Kidney capillary endothelial cell (primary cell): Measurements from ENCODE around the gene PLAC9.

Experiments
- DNase-seq: peaks from one replicate; pipeline ENCODE4 v3.0.0-alpha.2; 2018; ENCODE audit warnings: low spot score

Gene PLAC9

GRCh38 chr10:80160361-80161320 lies 28.1 kb downstream of the PLAC9 start:
- DNase-seq, result no peak

GRCh38 chr10:80161321-80162083 lies 29.0 kb downstream of the PLAC9 start:
- no peak for DNase-seq

DNA sequence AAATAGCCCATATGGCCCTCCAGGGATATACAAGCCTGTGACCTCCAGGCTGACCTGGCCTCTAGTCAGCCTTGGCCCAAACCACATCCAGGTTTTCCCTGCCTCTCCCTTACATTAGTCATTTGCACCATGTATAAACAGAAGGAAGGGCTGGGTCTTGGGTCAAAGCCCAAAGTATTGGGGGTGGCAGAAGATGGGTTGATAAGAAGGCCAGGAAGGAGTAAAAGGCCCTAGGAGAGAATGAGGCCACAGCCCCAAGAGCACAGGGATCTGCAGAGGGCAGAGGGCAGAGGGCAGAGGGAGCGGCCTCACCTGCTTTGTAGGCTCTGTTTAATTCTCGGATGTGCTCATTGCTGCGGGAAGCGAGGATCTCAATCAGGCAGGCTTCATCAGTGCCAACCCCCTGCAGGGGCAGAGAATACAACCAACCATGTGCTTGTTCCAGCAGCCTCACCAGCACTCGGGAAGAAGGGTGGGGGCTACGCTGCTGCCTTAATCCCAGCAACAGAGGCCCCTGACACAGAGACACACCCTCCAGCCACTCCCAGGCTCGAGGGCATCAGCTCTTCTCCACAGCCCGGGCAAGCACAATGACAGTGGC lies 31.3 kb downstream of the PLAC9 start:
- no peak for DNase-seq

DNA sequence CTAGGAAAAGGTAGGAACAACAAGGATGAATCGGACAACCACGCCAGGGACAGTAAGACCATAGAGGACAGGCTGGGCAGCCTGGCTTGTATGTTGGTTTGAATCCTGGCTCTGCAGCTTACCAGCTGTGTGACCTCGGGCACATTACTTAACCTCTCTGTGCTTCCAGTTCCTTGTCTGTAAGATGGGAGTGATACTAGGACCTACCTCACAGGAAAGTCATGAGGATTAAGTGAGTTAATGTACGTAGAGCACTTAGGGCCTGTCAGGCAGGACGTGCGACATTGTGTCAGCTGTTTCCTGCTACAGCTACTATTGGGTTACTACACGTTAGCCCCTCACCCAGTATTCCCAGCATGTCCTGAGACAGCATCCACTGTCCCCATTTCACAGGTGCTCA lies 32.1 kb downstream of the PLAC9 start:
- DNase-seq, result no peak

GRCh38 chr10:80165173-80165572 lies 32.6 kb downstream of the PLAC9 start:
- DNase-seq, result no peak

DNA sequence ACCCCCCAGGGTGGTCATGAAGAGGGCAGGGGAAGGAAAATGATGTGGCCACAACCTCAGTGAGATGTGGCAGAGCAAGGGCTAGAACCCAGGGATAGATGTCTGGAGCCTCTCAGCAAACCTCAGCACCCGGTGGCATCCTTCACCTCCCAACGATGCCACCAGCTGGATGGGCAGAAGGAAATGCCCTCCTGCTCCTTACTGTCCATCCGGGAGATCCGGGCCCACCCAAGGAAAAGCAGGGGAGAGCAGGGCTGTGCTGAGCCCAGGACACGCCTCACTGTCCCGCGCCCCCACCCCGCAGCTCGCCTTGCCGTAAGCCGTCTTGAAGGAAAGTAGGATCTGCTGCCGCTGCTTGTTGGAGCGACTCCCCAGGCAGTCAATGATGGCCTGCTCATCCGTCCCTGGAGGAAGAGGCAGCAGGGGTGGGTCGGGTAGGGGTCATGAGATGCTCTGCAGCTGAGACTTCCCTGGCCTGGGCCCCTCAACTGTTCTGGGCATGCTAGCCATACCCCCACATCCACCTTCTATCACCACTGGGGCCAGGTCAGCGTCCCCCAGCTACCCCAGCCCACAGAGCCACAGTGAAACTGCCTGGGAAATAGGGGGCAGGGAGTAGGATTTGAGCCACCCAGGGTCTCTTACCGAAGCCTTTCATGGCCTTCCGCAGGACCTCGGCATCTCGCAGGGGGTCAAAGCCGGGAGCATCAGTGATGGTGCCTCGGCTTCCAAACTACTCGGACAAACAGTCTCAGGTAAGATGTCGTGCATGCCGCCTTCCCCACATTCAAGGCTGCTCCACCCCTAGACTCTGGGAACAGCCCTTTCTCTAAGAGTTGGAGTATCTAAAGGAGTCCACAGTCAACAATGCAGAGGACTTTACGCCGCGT lies 34.3 kb downstream of the PLAC9 start:
- no peak for DNase-seq

DNA sequence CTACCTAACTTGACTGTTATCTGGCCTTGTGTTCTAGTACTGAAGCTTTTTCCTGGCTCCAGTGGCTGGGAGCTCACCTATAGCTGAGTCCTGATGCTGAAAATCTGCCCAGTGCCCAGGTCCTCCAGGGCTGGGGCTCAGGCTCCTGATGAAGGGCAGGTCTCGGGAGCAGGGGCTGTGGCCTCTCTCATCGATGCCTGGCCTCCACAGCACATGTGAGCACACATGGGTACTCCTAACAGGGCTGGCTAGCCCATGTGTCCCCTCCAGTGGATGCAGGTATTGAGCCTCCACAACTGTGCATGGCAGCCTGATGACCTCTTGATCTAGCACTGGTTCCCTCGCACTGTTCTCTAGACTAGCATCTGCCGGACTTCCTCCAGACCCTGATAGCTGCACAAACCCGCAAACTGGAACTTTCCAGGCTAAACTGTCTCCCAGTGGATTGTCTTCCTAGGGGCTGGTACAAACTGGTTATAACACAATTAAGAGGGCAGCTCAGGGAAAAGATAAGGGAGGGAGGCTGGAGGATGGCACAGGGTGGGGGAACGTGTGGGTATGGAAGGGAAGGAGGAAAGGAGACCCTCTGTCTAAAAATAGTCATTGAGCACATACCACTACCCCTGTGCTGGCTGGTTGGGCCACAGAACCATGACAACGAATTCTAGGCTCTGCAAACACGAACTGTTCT lies 35.1 kb downstream of the PLAC9 start:
- DNase-seq, result no peak

DNA sequence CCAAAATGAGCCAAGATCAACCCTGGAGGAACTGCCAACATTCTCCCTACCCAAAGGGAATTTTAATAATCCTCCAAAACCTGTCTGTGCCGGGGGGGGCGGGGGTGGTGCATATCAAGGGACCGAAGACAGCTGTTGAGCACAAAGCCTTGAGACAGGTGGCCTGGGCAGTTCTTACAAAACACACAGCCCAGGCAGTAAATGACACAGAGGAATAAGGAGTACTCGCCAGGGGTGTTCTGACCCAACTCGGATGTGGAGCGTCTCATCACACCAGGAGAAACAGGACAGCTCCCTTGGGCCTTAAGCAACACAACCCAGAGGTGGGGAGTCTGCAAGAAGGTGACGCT lies 35.6 kb downstream of the PLAC9 start:
- DNase-seq, result no peak

GRCh38 chr10:80168679-80169380 lies 36.3 kb downstream of the PLAC9 start:
- DNase-seq, result no peak

DNA sequence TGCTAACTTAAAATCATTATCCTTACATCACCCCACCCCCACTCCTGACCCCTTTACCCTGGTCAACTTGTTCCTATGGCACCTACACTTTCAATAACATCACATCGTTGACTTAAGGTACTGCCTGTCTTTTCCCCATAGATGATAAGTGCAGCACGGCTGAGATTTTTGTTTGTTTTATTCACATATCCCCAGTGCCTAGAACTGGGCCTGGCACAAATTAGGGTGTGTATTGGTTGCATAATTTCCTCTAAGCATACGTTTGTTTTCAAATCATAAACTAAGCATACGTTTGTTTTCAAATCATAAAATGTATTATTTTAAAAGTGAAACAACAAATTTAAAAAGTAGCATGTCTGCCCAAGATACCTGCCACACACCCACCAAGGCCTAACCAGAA lies 37.5 kb downstream of the PLAC9 start:
- no peak for DNase-seq

DNA sequence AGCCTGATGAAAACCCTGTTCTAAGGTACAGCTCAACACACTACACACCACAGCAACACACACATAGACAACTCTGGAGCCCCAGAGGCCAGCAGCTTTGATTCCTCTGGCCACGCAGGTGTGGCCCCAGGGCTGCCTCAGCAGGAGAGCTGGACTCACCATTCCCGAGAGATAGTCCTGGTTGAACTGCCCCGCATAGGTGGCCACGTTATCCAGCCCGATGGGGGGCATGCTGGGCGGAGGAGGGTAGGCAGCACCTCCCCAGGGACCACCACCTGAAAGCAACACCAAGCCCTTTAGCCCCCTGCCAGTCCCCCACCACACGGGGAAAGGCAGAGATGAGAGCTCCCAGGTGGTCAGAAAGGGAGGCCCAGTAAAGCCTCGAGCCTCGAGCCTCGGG lies 38.1 kb downstream of the PLAC9 start:
- DNase-seq, result no peak

DNA sequence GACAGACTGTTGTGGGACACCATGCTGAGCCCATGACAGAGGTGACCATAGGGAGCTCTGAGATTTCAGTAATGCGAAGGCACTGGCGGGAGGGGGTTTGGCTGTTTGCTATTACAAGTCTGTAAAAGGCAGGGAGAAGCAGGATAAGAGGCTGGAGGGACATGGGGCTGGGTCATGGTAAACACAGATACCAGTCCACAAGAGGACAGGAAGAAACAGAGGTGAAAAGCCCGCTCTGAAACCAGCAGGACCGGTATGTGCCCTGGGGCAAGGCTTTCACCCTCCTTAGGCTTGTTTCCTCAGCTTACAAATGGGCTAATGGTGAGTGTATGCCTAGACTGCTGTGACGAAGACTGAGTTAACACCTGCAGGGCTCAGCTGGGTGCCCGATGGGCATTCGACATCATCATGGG lies 38.7 kb downstream of the PLAC9 start:
- no peak for DNase-seq

GRCh38 chr10:80172896-80173295 lies 40.4 kb downstream of the PLAC9 start:
- no peak for DNase-seq

- no peak for DNase-seq
These were observed 40.9 kb downstream of the PLAC9 start for GRCh38 chr10:80173466-80173865.

DNA sequence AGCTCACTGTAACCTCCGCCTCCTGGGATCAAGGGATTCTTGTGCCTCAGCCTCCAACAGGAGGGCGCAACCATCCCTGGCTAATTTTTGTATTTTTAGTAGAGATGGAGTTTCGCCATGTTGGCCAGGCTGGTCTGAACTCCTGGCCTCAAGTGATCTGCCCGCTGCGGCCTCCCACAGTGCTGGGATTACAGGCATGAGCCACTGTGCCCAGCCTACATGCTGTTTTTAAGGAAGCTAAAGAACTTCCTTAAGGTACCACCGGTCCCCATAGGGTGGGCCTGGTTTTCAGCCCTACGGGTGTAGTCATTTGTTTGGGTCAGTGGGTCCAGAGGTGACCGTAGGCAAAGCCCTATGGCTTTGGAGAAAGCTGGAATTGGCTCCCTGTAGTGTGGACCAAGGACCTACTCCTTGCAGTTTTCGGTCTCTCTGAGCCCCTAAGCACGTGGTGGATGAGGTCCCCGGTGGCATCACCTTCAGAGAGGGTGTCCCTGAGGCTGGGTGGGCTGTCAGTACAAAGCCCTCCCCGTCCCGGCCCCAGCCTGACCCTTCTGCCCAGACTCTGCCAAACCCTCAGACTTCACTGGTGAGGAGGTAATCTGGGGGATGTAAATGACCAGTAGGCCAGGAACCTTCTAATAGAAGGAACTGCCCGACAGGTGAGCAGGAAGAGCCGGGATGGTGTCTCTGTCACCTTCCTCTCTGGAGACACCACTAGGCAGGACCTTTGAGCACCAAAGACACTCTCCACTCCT lies 42.3 kb downstream of the PLAC9 start:
- no peak for DNase-seq

DNA sequence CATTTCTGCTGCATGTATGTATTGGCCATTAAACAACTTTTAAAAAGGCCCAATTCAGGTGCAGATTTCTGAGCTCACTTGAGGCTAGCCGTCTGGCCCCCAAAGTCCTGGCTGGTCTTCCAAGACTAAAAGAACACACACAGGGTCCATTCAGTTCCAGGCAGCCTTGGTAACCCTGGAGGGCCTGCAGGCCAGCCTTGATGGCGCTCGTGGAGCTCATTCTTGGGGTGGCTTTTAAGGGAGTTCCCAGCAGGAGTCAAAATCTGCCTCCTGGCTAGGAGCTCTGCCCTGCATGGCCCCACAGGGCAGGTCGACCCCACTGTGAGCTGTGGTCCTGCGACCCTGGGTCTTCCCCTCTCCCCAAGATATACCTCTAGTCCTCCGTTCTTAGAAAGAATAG lies 44.0 kb downstream of the PLAC9 start:
- no peak for DNase-seq

DNA sequence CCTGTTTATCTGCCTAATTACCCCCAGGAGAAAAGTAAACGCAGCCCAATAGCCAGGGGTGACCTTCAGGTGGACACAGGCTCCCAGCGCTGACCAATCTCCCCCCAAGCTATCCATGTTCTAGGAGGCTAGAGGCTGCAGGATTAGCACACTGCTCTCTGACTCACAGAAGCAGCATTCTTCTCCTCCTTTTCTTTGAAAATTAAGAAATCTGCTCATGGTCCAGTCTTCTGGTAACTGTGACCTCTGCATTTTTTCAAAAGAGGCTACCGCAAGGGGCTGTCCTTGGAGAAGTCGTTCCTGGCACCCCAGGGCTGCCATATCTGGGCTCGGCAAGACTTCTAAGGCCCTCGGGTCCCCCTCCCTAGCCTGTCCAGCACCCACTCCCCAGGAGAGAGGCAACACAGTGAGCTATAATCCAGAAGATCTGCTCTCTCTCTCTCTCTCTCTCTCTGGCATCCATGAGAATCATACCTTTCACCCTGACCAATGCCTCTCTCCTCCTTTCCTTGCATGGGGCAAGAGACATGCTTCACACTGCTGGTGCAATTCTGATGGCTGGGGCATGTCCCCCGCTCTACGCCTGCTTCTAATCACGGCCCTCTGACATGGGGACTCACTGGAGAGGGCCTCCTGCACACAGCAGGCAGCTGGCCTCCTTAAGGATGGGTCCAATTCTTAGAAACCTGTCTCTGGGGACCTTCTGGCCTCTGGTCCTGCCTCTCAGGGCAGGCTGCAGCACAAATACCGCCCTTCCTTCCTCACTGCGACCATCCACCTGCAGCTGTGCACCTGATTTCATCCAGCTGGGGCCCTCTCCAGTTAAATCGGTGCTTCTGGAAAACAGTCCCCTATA lies 45.5 kb downstream of the PLAC9 start:
- no peak for DNase-seq

- DNase-seq, result no peak
These were observed 50.5 kb downstream of the PLAC9 start for GRCh38 chr10:80182986-80183385.

- no peak for DNase-seq
These were observed 50.9 kb downstream of the PLAC9 start for GRCh38 chr10:80183436-80183835.
